ENCODE data around the gene ANTXR1. TPM values are rescaled to one million over a fixed set of nuclear protein-coding genes. Genes with fewer than 3 reads are reported as not detected.

The ANTXR1 gene
- total RNA-seq, 1 experiment from 2014 or later: 181 TPM

DNA sequence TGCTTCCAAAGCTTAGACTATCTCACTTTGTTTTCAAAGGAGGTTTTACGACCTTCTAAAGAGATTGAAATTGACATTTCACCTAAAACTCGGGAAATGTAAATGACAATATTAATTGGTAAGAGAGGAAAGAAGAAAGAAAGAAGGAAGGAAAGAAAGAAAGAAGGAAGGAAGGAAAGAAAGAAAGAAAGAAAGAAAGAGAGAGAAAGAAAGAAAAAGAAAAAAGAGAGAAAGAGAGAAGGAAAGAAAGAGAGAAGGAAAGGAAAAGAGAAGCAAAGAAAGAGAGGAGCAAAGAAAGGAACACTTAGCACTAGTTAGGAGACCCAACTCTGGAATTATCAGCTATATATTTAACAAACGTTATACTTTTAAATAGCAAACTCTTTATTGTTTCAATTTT lies 34.9 kb upstream of the ANTXR1 start:
- ChIA-PET CTCF (no interaction called here), POLR2A (ENCODE audit: low non-redundant PET) (no interaction called here)
- H3K36me3 ChIP-seq (ENCODE audit: insufficient read depth, low read length, poor library complexity, severe bottlenecking): no peaks in the 10 kb centered on the region
- no peaks in the 10 kb centered on the region for H3K4me1 ChIP-seq (ENCODE audit: insufficient read depth, low read length, poor library complexity, severe bottlenecking)
- no peak overlapping the region for H3K4me3 ChIP-seq (ENCODE audit: low read depth, low read length, poor library complexity, severe bottlenecking)
- H3K27ac ChIP-seq (ENCODE audit: low read depth, low read length, poor library complexity, severe bottlenecking): no peak overlapping the region
- H3K9me3 ChIP-seq (ENCODE audit: low read depth, low read length, poor library complexity, severe bottlenecking): no peaks in the 10 kb centered on the region
- H3K27me3 ChIP-seq (replicated peaks; ENCODE audit: insufficient read depth, low read depth, low read length, poor library complexity): no peaks in the 10 kb centered on the region
- TF ChIP-seq EZH2 (IDR thresholded peaks at IDR 0.05; ENCODE audit: borderline replicate concordance, low read depth, low read length, poor library complexity, severe bottlenecking): no peak
- TF ChIP-seq, protein P1, sequence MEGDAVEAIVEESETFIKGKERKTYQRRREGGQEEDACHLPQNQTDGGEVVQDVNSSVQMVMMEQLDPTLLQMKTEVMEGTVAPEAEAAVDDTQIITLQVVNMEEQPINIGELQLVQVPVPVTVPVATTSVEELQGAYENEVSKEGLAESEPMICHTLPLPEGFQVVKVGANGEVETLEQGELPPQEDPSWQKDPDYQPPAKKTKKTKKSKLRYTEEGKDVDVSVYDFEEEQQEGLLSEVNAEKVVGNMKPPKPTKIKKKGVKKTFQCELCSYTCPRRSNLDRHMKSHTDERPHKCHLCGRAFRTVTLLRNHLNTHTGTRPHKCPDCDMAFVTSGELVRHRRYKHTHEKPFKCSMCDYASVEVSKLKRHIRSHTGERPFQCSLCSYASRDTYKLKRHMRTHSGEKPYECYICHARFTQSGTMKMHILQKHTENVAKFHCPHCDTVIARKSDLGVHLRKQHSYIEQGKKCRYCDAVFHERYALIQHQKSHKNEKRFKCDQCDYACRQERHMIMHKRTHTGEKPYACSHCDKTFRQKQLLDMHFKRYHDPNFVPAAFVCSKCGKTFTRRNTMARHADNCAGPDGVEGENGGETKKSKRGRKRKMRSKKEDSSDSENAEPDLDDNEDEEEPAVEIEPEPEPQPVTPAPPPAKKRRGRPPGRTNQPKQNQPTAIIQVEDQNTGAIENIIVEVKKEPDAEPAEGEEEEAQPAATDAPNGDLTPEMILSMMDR (conservative IDR thresholded peaks at IDR 0.05; ENCODE audit: low read depth, low read length): no peak
- intact Hi-C loops (cut with micrococcal nuclease; ENCODE audit: unreplicated experiment): no loop called here
- no TSS peak for BruUV-seq (replicated peaks)
- no peak for DNase-seq (ENCODE audit: low spot score)

DNA sequence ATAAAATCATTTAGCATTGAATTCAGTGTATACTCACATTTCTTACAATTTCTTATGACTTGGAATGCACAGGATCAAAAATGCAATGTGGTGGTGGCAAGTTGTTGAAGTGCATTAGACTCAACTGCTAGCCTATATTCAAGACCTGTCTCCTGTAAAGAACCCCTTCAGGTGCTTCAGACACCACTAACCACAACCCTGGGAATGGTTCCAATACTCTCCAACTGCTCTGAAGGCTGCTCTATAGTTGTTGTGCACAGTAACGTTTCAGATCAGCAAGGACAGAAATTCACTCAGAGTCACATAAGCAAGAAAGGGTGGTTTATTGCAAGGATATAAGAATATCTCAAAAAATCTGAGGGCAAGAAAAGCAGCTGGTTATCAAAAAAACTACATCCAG lies 32.0 kb upstream of the ANTXR1 start:
- DNase-seq (ENCODE audit: low spot score): no peak
- no peak overlapping the region for H3K27ac ChIP-seq (ENCODE audit: low read depth, low read length, poor library complexity, severe bottlenecking)
- H3K9me3 ChIP-seq (ENCODE audit: low read depth, low read length, poor library complexity, severe bottlenecking): no peaks in the 10 kb centered on the region
- H3K4me3 ChIP-seq (ENCODE audit: low read depth, low read length, poor library complexity, severe bottlenecking): no peak overlapping the region
- ChIA-PET CTCF (no interaction called here), POLR2A (ENCODE audit: low non-redundant PET) (no interaction called here)
- no peaks in the 10 kb centered on the region for H3K36me3 ChIP-seq (ENCODE audit: insufficient read depth, low read length, poor library complexity, severe bottlenecking)
- no peaks in the 10 kb centered on the region for H3K4me1 ChIP-seq (ENCODE audit: insufficient read depth, low read length, poor library complexity, severe bottlenecking)
- no TSS peak for BruUV-seq (replicated peaks)
- intact Hi-C loops (cut with micrococcal nuclease; ENCODE audit: unreplicated experiment): no loop called here
- no peak for TF ChIP-seq EZH2 (IDR thresholded peaks at IDR 0.05; ENCODE audit: borderline replicate concordance, low read depth, low read length, poor library complexity, severe bottlenecking)
- TF ChIP-seq, protein P1 (conservative IDR thresholded peaks at IDR 0.05; ENCODE audit: low read depth, low read length): no peak
- no peaks in the 10 kb centered on the region for H3K27me3 ChIP-seq (replicated peaks; ENCODE audit: insufficient read depth, low read depth, low read length, poor library complexity)

DNA sequence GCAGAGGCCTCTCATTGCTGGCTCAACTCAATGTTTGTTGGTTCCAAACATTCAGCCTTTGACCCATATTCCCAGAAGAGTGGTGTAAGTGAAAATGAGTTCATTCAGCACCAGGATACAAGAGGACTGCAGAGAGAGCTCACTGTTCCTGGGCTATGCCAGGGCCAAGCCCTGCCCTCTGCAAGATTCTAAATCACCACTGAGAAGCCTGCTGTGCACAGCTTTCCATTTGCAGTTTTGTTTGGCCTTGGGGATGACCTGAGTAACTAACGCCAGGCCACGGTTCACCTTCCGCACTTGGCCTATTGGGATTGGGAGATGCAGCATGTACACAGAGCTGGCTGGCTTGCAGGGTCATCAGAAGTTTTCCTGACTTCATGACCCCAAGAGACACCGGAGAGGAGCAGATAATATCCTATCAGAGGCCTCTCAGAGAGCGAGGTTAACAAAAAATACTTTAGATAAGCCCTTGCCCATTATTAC lies 25.9 kb upstream of the ANTXR1 start:
- BruUV-seq (replicated peaks): no TSS peak
- ChIA-PET POLR2A (ENCODE audit: low non-redundant PET) (no interaction called here), CTCF (no interaction called here)
- Histone ChIP-seq H3K36me3 (ENCODE audit: insufficient read depth, low read length, poor library complexity, severe bottlenecking) (no peaks in the 10 kb centered on the region), H3K9me3 (ENCODE audit: low read depth, low read length, poor library complexity, severe bottlenecking) (no peaks in the 10 kb centered on the region), H3K27ac (ENCODE audit: low read depth, low read length, poor library complexity, severe bottlenecking) (no peak overlapping the region), H3K4me3 (ENCODE audit: low read depth, low read length, poor library complexity, severe bottlenecking) (no peak overlapping the region), H3K4me1 (ENCODE audit: insufficient read depth, low read length, poor library complexity, severe bottlenecking) (no peaks in the 10 kb centered on the region), H3K27me3 (replicated peaks; ENCODE audit: insufficient read depth, low read depth, low read length, poor library complexity) (no peaks in the 10 kb centered on the region)
- DNase-seq (ENCODE audit: low spot score): no peak
- intact Hi-C loops (cut with micrococcal nuclease; ENCODE audit: unreplicated experiment): no loop called here
- TF ChIP-seq, protein P1 (conservative IDR thresholded peaks at IDR 0.05; ENCODE audit: low read depth, low read length): no peak
- no peak for TF ChIP-seq EZH2 (IDR thresholded peaks at IDR 0.05; ENCODE audit: borderline replicate concordance, low read depth, low read length, poor library complexity, severe bottlenecking)

Measured in A673 (cell line).